ENCODE measurements around the gene ALDH3B2. TPM values are rescaled to one million over a fixed set of nuclear protein-coding genes. Genes with fewer than 3 reads are reported as not detected.
"Not testable (repeated sequence)": the region's sequence is repeated elsewhere in the genome, so short reads cannot be mapped to it uniquely, and the experiment has no call there.

The ALDH3B2 gene
- total and polyA plus RNA-seq, 3 experiments from 2014 or later: not detected

DNA sequence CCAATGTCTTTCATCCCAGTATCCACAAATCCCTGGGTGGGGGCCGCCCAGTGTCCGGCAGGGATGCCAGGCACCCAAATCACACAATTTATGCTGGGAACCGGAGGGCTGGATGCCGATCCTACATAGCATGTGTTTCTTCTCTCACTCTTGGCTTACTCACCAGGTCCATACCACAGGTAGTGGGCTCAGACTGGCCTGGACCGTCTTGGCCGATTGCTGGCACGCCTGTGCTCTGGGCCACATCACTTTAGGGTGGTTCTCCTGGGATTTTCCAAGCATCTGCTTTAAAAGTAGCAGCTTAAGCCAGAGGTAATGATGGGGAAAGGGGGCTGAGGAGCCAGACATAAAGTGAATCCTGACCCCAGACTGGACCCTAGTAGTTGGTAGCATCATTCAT lies 22.6 kb upstream of the ALDH3B2 start:
- Mint-ChIP-seq H3K4me3 (no peak overlapping the region), H3K4me1 (no peaks in the 10 kb centered on the region), H3K36me3 (no peaks in the 10 kb centered on the region), H3K9me3 (peaks cover 0 to 2% (median 0%) of the 10 kb centered on the region in 5 donors), H3K27ac (no peak overlapping the region), H3K27me3 (peaks cover 12 to 42% of the 10 kb centered on the region in 2 donors)
- H3K36me3 ChIP-seq (ENCODE audit: insufficient read depth, low read length): no peaks in the 10 kb centered on the region
- no peaks in the 10 kb centered on the region for H3K4me1 ChIP-seq (ENCODE audit: insufficient read depth, low read length)
- no peak for DNase-seq
- ChIA-PET POLR2A (no interaction called here), CTCF (no interaction called here)
- peaks cover 4% of the 10 kb centered on the region for H3K27me3 ChIP-seq (ENCODE audit: insufficient read depth, low read length, poor library complexity, severe bottlenecking)
- no peak overlapping the region for H3K27ac ChIP-seq (ENCODE audit: low read depth, low read length)
- H3K9me3 ChIP-seq (ENCODE audit: low read length): no peaks in the 10 kb centered on the region
- no peak overlapping the region for H3K4me3 ChIP-seq (ENCODE audit: low read length)

DNA sequence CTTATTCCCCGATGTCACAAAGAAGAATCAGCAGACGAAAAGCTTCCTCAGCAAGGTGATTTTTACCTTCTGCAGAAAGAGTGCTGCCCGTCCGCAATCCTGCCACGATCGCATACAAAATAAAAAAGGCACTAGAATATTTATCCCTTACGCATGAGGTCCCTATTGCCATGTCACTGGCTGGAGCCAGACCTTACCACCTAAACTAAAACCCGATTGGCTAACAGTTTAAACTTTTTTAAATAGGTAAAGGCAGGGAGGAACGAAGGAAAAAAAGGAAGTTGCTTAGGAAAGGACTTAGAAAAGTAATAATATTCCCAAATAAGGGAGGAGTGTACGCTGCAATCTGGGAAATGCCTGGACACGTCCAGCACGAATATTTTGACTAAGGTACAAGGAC lies 21.2 kb upstream of the ALDH3B2 start:
- no peaks in the 10 kb centered on the region for H3K36me3 ChIP-seq (ENCODE audit: insufficient read depth, low read length)
- Mint-ChIP-seq H3K36me3 (no peaks in the 10 kb centered on the region), H3K9me3 (peaks cover 0 to 2% (median 0%) of the 10 kb centered on the region in 5 donors), H3K27me3 (peaks cover 12 to 38% of the 10 kb centered on the region in 2 donors), H3K4me3 (no peak overlapping the region), H3K4me1 (no peaks in the 10 kb centered on the region), H3K27ac (no peak overlapping the region)
- no peaks in the 10 kb centered on the region for H3K9me3 ChIP-seq (ENCODE audit: low read length)
- H3K27me3 ChIP-seq (ENCODE audit: insufficient read depth, low read length, poor library complexity, severe bottlenecking): peaks cover 4% of the 10 kb centered on the region
- POLR2A ChIA-PET: no interaction called here
- CTCF ChIA-PET: no interaction called here
- no peaks in the 10 kb centered on the region for H3K4me1 ChIP-seq (ENCODE audit: insufficient read depth, low read length)
- H3K4me3 ChIP-seq (ENCODE audit: low read length): no peak overlapping the region
- no peak overlapping the region for H3K27ac ChIP-seq (ENCODE audit: low read depth, low read length)
- no peak for DNase-seq

DNA sequence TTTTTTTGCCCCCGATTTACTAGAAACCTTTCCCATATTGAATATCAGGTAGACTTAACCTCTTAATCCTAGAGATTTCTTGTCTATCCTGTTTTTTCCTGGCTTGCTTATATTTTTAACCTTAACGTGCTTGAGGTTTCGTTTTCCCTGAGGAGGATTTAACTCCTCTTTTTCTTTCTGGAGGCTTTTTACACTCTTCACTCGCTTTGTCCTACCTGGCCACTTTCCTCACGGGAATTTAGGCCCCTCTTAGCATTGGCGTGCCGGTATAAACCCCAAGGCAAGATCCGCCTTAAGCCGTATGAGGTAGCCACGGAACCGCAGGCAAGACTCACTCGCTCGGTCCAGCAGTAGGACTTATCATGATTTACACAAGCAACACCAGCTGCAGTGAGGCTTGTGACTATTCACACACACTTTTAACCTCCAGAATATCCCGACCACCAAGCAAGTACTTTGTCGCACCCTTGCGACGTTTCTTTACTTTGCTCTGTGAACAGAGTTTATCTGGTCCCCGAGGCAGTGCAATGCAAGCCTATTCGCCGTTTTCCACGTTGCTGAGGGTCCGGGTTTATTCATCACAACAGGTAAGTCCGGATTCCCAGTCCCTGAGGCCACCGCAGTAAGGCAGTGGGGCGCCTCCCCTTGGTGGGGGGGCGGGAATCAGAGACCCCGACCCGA lies 20.6 kb upstream of the ALDH3B2 start:
- ChIA-PET POLR2A (no interaction called here), CTCF (no interaction called here)
- no peaks in the 10 kb centered on the region for H3K4me1 ChIP-seq (ENCODE audit: insufficient read depth, low read length)
- Mint-ChIP-seq H3K27me3 (peaks cover 7 to 34% of the 10 kb centered on the region in 2 donors), H3K9me3 (no peaks in the 10 kb centered on the region), H3K4me3 (no peak overlapping the region), H3K36me3 (no peaks in the 10 kb centered on the region), H3K4me1 (no peaks in the 10 kb centered on the region), H3K27ac (no peak overlapping the region)
- no peaks in the 10 kb centered on the region for H3K9me3 ChIP-seq (ENCODE audit: low read length)
- no peak overlapping the region for H3K27ac ChIP-seq (ENCODE audit: low read depth, low read length)
- H3K4me3 ChIP-seq (ENCODE audit: low read length): no peak overlapping the region
- no peak for DNase-seq
- peaks cover 4% of the 10 kb centered on the region for H3K27me3 ChIP-seq (ENCODE audit: insufficient read depth, low read length, poor library complexity, severe bottlenecking)
- H3K36me3 ChIP-seq (ENCODE audit: insufficient read depth, low read length): no peaks in the 10 kb centered on the region

DNA sequence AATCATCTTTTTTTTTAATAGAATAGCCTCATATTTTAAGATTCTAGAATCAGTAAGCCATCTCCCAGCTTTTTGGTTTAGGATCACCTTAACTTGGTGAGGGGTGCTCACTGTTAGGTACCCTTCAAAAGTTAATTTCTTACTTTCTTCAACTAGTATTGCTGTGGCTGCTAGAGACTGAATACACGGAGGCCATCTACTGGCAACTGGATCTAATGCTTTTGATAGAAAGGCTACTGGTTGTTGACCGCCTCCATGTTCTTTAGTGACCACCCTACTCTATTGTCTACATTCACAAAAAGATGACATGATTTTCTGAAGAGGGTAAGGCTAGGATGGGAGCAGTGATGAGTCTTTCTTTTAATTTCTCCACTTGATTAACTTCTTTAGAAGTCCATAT lies 16.7 kb upstream of the ALDH3B2 start:
- Mint-ChIP-seq H3K4me3 (no peak overlapping the region), H3K4me1 (no peaks in the 10 kb centered on the region), H3K36me3 (no peaks in the 10 kb centered on the region), H3K27me3 (peaks cover 10 to 34% of the 10 kb centered on the region in 2 donors), H3K27ac (peak overlapping the region in 1 of 8 donors; percentile 38), H3K9me3 (no peaks in the 10 kb centered on the region)
- ChIA-PET CTCF (interaction anchor here (1.2 to 1.4 kb wide), 2 partner anchors 59 to 62 kb away, joined by 4 to 9 read pairs; partner anchors contain the start of gene NUDT8), POLR2A (interaction anchor here (0.6 kb wide), 1 partner anchor 61 kb away, joined by 4 read pairs; the partner anchor contains the start of gene NUDT8)
- no peak overlapping the region for H3K27ac ChIP-seq (ENCODE audit: low read depth, low read length)
- H3K27me3 ChIP-seq (ENCODE audit: insufficient read depth, low read length, poor library complexity, severe bottlenecking): peaks cover 2% of the 10 kb centered on the region
- no peaks in the 10 kb centered on the region for H3K36me3 ChIP-seq (ENCODE audit: insufficient read depth, low read length)
- H3K9me3 ChIP-seq (ENCODE audit: low read length): no peaks in the 10 kb centered on the region
- no peak for DNase-seq
- no peak overlapping the region for H3K4me3 ChIP-seq (ENCODE audit: low read length)
- H3K4me1 ChIP-seq (ENCODE audit: insufficient read depth, low read length): no peaks in the 10 kb centered on the region

DNA sequence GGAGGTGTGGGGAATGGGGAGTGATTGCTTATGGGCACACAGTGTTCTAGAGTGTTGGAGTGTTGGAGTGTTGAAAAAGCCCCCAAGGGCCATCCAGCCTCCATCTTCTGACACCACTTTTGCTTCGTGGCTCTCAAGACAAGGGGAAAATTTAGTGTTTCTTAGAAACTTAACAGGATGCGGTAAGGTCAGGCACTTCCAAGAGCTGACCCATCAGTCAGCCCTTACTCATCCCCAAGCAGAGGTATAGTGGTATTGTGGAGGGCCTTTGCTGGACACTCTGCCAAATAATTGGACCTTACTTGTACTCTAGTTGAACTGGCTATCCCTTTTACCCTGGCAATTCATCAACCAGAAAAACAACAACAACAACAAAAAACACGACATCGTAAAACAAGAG lies 14.8 kb upstream of the ALDH3B2 start:
- no peak overlapping the region for H3K4me3 ChIP-seq (ENCODE audit: low read length)
- Mint-ChIP-seq H3K4me1 (no peaks in the 10 kb centered on the region), H3K36me3 (no peaks in the 10 kb centered on the region), H3K27ac (no peak overlapping the region), H3K27me3 (peaks cover 10 to 33% of the 10 kb centered on the region in 2 donors), H3K9me3 (no peaks in the 10 kb centered on the region), H3K4me3 (no peak overlapping the region)
- H3K4me1 ChIP-seq (ENCODE audit: insufficient read depth, low read length): no peaks in the 10 kb centered on the region
- H3K9me3 ChIP-seq (ENCODE audit: low read length): no peaks in the 10 kb centered on the region
- H3K27ac ChIP-seq (ENCODE audit: low read depth, low read length): no peak overlapping the region
- CTCF ChIA-PET: no interaction called here
- H3K36me3 ChIP-seq (ENCODE audit: insufficient read depth, low read length): no peaks in the 10 kb centered on the region
- peaks cover 4% of the 10 kb centered on the region for H3K27me3 ChIP-seq (ENCODE audit: insufficient read depth, low read length, poor library complexity, severe bottlenecking)
- DNase-seq: no peak
- POLR2A ChIA-PET: no interaction called here

DNA sequence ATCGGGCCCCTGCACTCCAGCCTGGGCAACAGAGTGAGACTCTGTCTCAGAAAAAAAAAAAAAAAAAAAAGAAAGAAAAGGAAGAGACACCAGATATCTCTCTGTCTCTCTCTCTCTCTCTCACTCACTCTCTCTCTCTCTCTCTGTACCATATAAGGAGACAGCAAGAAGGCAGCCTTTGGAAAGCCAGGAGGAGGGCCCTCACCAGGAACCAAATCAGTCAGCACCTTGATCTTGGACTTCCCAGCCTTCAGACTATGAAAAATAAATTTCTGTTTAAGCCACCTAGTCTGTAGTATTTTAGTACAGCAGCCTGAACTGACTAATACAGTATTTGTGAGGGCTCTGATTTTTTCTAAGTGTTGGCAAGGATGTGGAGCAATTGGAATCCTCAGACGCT lies 13.6 kb upstream of the ALDH3B2 start:
- Histone ChIP-seq H3K4me3 (ENCODE audit: low read length) (no peak overlapping the region), H3K9me3 (ENCODE audit: low read length) (no peaks in the 10 kb centered on the region), H3K4me1 (ENCODE audit: insufficient read depth, low read length) (no peaks in the 10 kb centered on the region), H3K27me3 (ENCODE audit: insufficient read depth, low read length, poor library complexity, severe bottlenecking) (peaks cover 4% of the 10 kb centered on the region), H3K36me3 (ENCODE audit: insufficient read depth, low read length) (no peaks in the 10 kb centered on the region), H3K27ac (ENCODE audit: low read depth, low read length) (no peak overlapping the region)
- Mint-ChIP-seq H3K36me3 (no peaks in the 10 kb centered on the region), H3K4me1 (no peaks in the 10 kb centered on the region), H3K4me3 (no peak overlapping the region), H3K9me3 (no peaks in the 10 kb centered on the region), H3K27ac (no peak overlapping the region), H3K27me3 (peaks cover 10 to 33% of the 10 kb centered on the region in 2 donors)
- POLR2A ChIA-PET: no interaction called here
- no peak for DNase-seq
- CTCF ChIA-PET: no interaction called here

DNA sequence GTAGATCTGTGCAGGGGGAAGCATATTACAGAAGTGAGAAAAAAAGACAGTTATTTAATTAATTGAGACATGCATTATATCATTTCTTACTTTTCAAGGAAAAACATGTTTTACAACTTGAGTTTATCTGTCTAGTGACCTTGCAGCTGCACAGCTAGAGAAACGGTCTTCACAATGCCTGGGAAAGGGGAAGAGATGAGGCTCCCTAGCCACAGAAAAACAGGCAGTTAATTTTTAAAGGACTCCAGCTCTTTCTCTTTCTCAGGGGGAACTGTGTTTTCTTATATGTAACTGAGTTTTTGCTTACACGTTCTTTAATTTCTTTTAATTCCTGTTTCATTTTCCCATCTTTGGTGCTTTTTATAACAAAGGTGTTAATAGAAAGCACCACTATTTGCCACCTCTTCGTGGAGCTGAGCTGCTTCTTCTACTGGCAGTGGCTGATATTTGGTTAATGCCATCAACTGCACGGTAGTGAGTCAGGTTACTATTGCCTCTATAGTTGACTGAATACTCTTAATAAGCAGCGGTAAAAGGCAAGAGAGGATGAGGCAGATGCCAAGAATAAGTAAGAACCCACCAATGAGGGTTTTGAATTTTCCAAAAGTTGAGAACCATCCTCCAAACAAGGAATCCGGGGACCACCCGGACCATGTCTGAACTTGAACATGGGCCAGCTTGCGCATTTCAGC lies 11.4 kb upstream of the ALDH3B2 start:
- H3K36me3 Mint-ChIP-seq; H3K4me1 ChIP-seq (ENCODE audit: insufficient read depth, low read length); H3K4me3 ChIP-seq (ENCODE audit: low read length); H3K9me3 ChIP-seq (ENCODE audit: low read length); H3K9me3 Mint-ChIP-seq; DNase-seq; H3K27ac ChIP-seq (ENCODE audit: low read depth, low read length); H3K4me1 Mint-ChIP-seq; H3K27me3 ChIP-seq (ENCODE audit: insufficient read depth, low read length, poor library complexity, severe bottlenecking); H3K36me3 ChIP-seq (ENCODE audit: insufficient read depth, low read length); POLR2A ChIA-PET; H3K4me3 Mint-ChIP-seq: not testable (repeated sequence)
- H3K27ac Mint-ChIP-seq: peak overlapping the region in 2 of 8 donors; percentile 27 to 57
- peaks cover 10 to 28% of the 10 kb centered on the region in 2 donors for H3K27me3 Mint-ChIP-seq
- CTCF ChIA-PET: interaction anchor here (0.7 kb wide), 1 partner anchor 27 kb away, joined by 3 read pairs; no protein-coding TSS in a partner anchor

DNA sequence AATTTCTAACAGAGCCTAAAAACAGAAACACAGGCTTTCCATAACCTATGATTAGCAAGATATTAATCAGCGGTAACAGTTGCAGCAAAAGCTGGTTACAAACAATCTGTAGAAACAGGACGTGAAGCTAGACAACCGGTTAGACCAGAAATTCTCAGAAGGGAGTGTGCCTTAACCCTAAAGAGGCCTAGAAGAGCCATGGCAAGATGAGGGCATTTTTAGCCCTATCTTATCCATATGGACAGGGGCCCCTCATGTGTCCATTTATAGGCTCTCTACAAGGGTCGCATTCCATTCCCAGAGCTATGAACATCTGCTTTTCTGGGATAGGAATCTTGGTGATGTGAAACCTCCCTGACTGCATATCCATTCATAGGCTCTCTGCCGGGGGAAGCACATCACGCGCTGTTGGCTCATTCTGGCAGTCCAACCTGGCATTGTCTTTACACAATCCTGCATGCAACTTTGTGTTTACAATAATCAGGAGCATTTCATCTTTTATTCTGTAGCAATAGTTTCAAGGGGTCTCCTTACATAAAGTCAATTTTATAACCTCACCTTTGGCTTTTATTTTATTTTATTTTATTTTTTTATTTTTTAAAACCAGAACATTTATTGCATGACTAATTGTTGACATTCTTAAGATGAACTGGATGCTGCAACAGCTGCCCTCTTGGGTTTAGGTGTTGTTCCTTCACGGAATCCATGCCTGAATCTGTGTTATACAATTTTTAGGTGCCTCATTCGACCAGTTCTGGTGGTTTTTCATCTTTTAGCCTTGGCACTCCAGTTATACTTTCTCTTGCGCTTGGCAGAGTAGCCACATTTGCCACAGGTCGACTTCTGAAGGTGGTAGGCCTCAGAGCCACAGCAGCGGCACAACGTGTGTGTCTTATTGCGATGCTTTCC lies 8.0 kb upstream of the ALDH3B2 start:
- H3K4me3 Mint-ChIP-seq; H3K27ac ChIP-seq (ENCODE audit: low read depth, low read length); H3K36me3 ChIP-seq (ENCODE audit: insufficient read depth, low read length); H3K27ac Mint-ChIP-seq; H3K4me3 ChIP-seq (ENCODE audit: low read length); H3K36me3 Mint-ChIP-seq; H3K4me1 ChIP-seq (ENCODE audit: insufficient read depth, low read length); POLR2A ChIA-PET; H3K27me3 ChIP-seq (ENCODE audit: insufficient read depth, low read length, poor library complexity, severe bottlenecking); DNase-seq; H3K27me3 Mint-ChIP-seq; H3K9me3 Mint-ChIP-seq; H3K4me1 Mint-ChIP-seq; H3K9me3 ChIP-seq (ENCODE audit: low read length); CTCF ChIA-PET: not testable (repeated sequence)

All from CD8-positive, alpha-beta memory T cell (primary cell).